Measurements from ENCODE around the gene TMEM164. TPM values are rescaled to one million over a fixed set of nuclear protein-coding genes. Genes with fewer than 3 reads are reported as not detected.

The TMEM164 gene
- total RNA-seq, 4 donors from 2014 or later, result 7.1 to 20.3 (median 13.3) TPM

DNA sequence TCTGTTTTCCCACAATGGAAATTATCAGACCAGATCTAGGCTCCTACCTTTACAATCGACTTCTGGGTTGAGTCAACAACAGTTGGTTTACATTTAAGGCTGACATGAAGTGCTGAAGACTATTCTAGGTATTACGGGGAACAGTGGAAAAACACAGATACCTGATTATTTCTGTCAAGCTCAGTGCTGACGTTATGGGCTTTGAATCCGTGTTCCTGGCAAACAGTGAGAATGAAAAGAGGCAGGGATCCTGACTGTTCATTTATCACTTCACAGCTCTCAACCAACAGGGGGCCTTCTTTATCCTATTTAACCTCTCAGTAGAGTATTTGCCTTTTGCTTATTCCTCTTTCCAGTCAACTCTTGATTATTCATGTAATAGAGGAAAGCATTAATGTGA lies 43.1 kb downstream of the TMEM164 start:
- peaks cover 0 to 6% (median 0%) of the 10 kb centered on the region in 4 donors for H3K4me1 ChIP-seq
- peaks cover 0 to 11% of the 10 kb centered on the region in 2 donors for H3K27me3 ChIP-seq
- no peak for TF ChIP-seq EP300 (IDR thresholded peaks at IDR 0.05)
- TF ChIP-seq, protein P1, sequence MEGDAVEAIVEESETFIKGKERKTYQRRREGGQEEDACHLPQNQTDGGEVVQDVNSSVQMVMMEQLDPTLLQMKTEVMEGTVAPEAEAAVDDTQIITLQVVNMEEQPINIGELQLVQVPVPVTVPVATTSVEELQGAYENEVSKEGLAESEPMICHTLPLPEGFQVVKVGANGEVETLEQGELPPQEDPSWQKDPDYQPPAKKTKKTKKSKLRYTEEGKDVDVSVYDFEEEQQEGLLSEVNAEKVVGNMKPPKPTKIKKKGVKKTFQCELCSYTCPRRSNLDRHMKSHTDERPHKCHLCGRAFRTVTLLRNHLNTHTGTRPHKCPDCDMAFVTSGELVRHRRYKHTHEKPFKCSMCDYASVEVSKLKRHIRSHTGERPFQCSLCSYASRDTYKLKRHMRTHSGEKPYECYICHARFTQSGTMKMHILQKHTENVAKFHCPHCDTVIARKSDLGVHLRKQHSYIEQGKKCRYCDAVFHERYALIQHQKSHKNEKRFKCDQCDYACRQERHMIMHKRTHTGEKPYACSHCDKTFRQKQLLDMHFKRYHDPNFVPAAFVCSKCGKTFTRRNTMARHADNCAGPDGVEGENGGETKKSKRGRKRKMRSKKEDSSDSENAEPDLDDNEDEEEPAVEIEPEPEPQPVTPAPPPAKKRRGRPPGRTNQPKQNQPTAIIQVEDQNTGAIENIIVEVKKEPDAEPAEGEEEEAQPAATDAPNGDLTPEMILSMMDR (IDR thresholded peaks at IDR 0.05), result no peak
- no peak for TF ChIP-seq POLR2A (IDR thresholded peaks at IDR 0.05)
- H3K9me3 ChIP-seq, result no peaks in the 10 kb centered on the region
- DNase-seq (ENCODE audit: low spot score in 2 of 2), result no peak
- 62 to 81% methylated on average over 4 of the region's 4 CpGs for WGBS, 2 donors
- no peaks in the 10 kb centered on the region for H3K36me3 ChIP-seq
- no peak overlapping the region for H3K4me3 ChIP-seq
- H3K27ac ChIP-seq, result no peak overlapping the region

GRCh38 chrX:110046971-110047370 lies 44.1 kb downstream of the TMEM164 start:
- Histone ChIP-seq H3K4me3 (no peak overlapping the region), H3K9me3 (no peaks in the 10 kb centered on the region), H3K27me3 (peaks cover 0 to 11% of the 10 kb centered on the region in 2 donors), H3K27ac (no peak overlapping the region), H3K4me1 (peaks cover 0 to 6% (median 0%) of the 10 kb centered on the region in 4 donors), H3K36me3 (no peaks in the 10 kb centered on the region)
- TF ChIP-seq EP300 (IDR thresholded peaks at IDR 0.05), result no peak
- TF ChIP-seq, protein P1 (IDR thresholded peaks at IDR 0.05), result no peak
- TF ChIP-seq POLR2A (IDR thresholded peaks at IDR 0.05), result no peak
- 91 to 100% methylated on average over 1 of the region's 1 CpG for WGBS, 2 donors
- DNase-seq (ENCODE audit: low spot score in 2 of 2), result no peak

GRCh38 chrX:110049096-110049495 lies 46.2 kb downstream of the TMEM164 start:
- TF ChIP-seq, protein P1 (IDR thresholded peaks at IDR 0.05), result no peak
- TF ChIP-seq EP300 (IDR thresholded peaks at IDR 0.05) (no peak), POLR2A (IDR thresholded peaks at IDR 0.05) (no peak)
- Histone ChIP-seq H3K27me3 (peaks cover 0 to 6% of the 10 kb centered on the region in 2 donors), H3K4me3 (no peak overlapping the region), H3K36me3 (no peaks in the 10 kb centered on the region), H3K27ac (no peak overlapping the region), H3K4me1 (no peaks in the 10 kb centered on the region), H3K9me3 (no peaks in the 10 kb centered on the region)
- no peak for DNase-seq (ENCODE audit: low spot score in 2 of 2)
- WGBS, 2 donors, result 58 to 59% methylated on average over 1 of the region's 1 CpG

- no peaks in the 10 kb centered on the region for H3K36me3 ChIP-seq
- DNase-seq (ENCODE audit: low spot score in 2 of 2), result no peak
- TF ChIP-seq, protein P1 (IDR thresholded peaks at IDR 0.05), result no peak
- TF ChIP-seq POLR2A (IDR thresholded peaks at IDR 0.05) (no peak), EP300 (IDR thresholded peaks at IDR 0.05) (no peak)
- no peaks in the 10 kb centered on the region for H3K4me1 ChIP-seq
- no peak overlapping the region for H3K27ac ChIP-seq
- 53 to 69% methylated on average over 2 of the region's 2 CpGs for WGBS, 2 donors
- H3K27me3 ChIP-seq, result peaks cover 0 to 6% of the 10 kb centered on the region in 2 donors
- no peak overlapping the region for H3K4me3 ChIP-seq
- H3K9me3 ChIP-seq, result no peaks in the 10 kb centered on the region
Measured at GRCh38 chrX:110050386-110050785, 47.5 kb downstream of the TMEM164 start.

- Histone ChIP-seq H3K27ac (no peak overlapping the region), H3K4me1 (no peaks in the 10 kb centered on the region), H3K27me3 (peaks cover 0 to 6% of the 10 kb centered on the region in 2 donors), H3K36me3 (no peaks in the 10 kb centered on the region), H3K9me3 (no peaks in the 10 kb centered on the region), H3K4me3 (no peak overlapping the region)
- WGBS, 2 donors, result 88 to 95% methylated on average over 2 of the region's 2 CpGs
- no peak for DNase-seq (ENCODE audit: low spot score in 2 of 2)
- TF ChIP-seq POLR2A (IDR thresholded peaks at IDR 0.05) (no peak), EP300 (IDR thresholded peaks at IDR 0.05) (no peak)
- TF ChIP-seq, protein P1 (IDR thresholded peaks at IDR 0.05), result no peak
Measured at GRCh38 chrX:110050901-110051300, 48.0 kb downstream of the TMEM164 start.
